HepG2 (cell line): ENCODE results near the gene SMAP2. TPM values are rescaled to one million over a fixed set of nuclear protein-coding genes. Genes with fewer than 3 reads are reported as not detected.

Experiments used
- ATAC-seq: fragments of 200-7000 bp; cut with Tn5 transposase; 3 replicates; pipeline ENCODE4 v1.9.1; 2020; ENCODE audit warnings: mild to moderate bottlenecking, moderate library complexity
- BruUV-seq: library from RNA; stranded (reverse); fragments of 400-500 nt; replicated peaks from 2 replicates; lab custom pipeline; 2021; lab: Mats Ljungman, UMichigan
- CTCF ChIA-PET: fragments of 300-600 bp; formaldehyde crosslinking; extraction: SDS; loops from one replicate; lab custom pipeline; 2021; ENCODE audit warnings: low total read pairs, inconsistent platforms, low intra/inter-chr PET ratio; lab: Yijun Ruan, JAX
- POLR2A ChIA-PET: fragments of 350-600 bp; sonication (Branson Sonifier 250); formaldehyde crosslinking; loops from one replicate; lab custom pipeline; 2020; ENCODE audit warnings: antibody characterized with exemption, inconsistent platforms; lab: Yijun Ruan, JAX
- DNase-seq: peaks from one replicate; pipeline ENCODE4 v3.0.0-alpha.2; 2015; ENCODE audit warnings: low spot score
- FAIRE-seq: peaks from 3 replicates; lab custom pipeline; 2011; peaks lifted over from hg19 to GRCh38; lab: Jason Lieb, UNC
- H2AFZ ChIP-seq: one replicate; pipeline ENCODE4 v1.6.1; 2011; ENCODE audit warnings: low read length, inconsistent platforms
- H3K27ac ChIP-seq: fragments of 300-600 bp; 3 replicates; pipeline ENCODE4 v1.8.0; 2011; ENCODE audit warnings: mixed run types, mild to moderate bottlenecking, mixed read lengths, low read length, inconsistent platforms; ENCODE audit not compliant: insufficient read depth; ENCODE audit errors: extremely low read length
- H3K27me3 ChIP-seq, 2 experiments: fragments of 200-600 bp in 1 of 2; 2 replicates in 1 of 2; 3 replicates in 1 of 2; pipeline versions ENCODE4 v1.6.0 to v1.8.0; 2011; ENCODE audit warnings: low read length in 2 of 2, mild to moderate bottlenecking in 2 of 2, moderate library complexity in 2 of 2, inconsistent platforms in 1 of 2; ENCODE audit not compliant: insufficient read depth in 2 of 2, control insufficient read depth in 1 of 2
- H3K36me3 ChIP-seq, 2 experiments: fragments of 200-600 bp in 1 of 2; replicated peaks in 1 of 2; 2 replicates in 1 of 2; 3 replicates in 1 of 2; pipeline versions ENCODE4 v1.5.1 to v1.8.0; 2011; ENCODE audit warnings: low read length in 2 of 2, inconsistent platforms in 1 of 2; ENCODE audit not compliant: insufficient read depth in 2 of 2, control insufficient read depth in 1 of 2
- H3K4me1 ChIP-seq: 2 replicates; pipeline ENCODE4 v1.5.1; 2012; ENCODE audit warnings: low read length, inconsistent platforms; ENCODE audit not compliant: insufficient read depth
- H3K4me2 ChIP-seq: 2 replicates; pipeline ENCODE4 v1.6.0; 2011; ENCODE audit warnings: low read depth, low read length, inconsistent platforms
- H3K4me3 ChIP-seq, 3 experiments: fragments of 200-600 bp in 1 of 3; sonication (generic), shearing (Covaris generic) in 1 of 3; replicated peaks in 1 of 3; 2 replicates each; pipeline ENCODE4 v1.5.1; 2011 to 2016; ENCODE audit warnings: low read length in 3 of 3, inconsistent platforms in 2 of 3, low read depth in 2 of 3, mild to moderate bottlenecking in 2 of 3, control low read depth in 1 of 3, mixed read lengths in 1 of 3; ENCODE audit not compliant: insufficient read depth in 1 of 3
- H3K79me2 ChIP-seq: one replicate; pipeline ENCODE4 v1.6.1; 2011; ENCODE audit warnings: low read length, inconsistent platforms; ENCODE audit not compliant: insufficient read depth
- H3K9ac ChIP-seq: 2 replicates; pipeline ENCODE4 v1.6.0; 2011; ENCODE audit warnings: mild to moderate bottlenecking, low read depth, low read length, inconsistent platforms; ENCODE audit not compliant: insufficient read depth
- H3K9me3 ChIP-seq: 2 replicates; pipeline ENCODE4 v1.5.1; 2012; ENCODE audit warnings: mild to moderate bottlenecking, low read length
- H4K20me1 ChIP-seq: 2 replicates; pipeline ENCODE4 v1.6.0; 2011; ENCODE audit warnings: inconsistent platforms, mild to moderate bottlenecking, low read length, moderate library complexity; ENCODE audit not compliant: insufficient read depth
- FOSL2 ChIP-seq: sonication (generic); formaldehyde crosslinking; IDR thresholded peaks from 2 replicates; pipeline ENCODE4 v1.4.0; 2020; ENCODE audit warnings: missing genetic modification reagents
- GLI4 ChIP-seq: sonication (generic); formaldehyde crosslinking; IDR thresholded peaks from 2 replicates; pipeline ENCODE4 v1.5.1; 2020; ENCODE audit warnings: missing genetic modification reagents, mild to moderate bottlenecking, moderate library complexity, borderline replicate concordance
- HOXA5 ChIP-seq: sonication (generic); formaldehyde crosslinking; IDR thresholded peaks from 2 replicates; pipeline ENCODE4 v1.4.0; 2020; ENCODE audit warnings: missing genetic modification reagents
- KMT2B ChIP-seq: IDR thresholded peaks from 2 replicates; pipeline ENCODE4 v1.6.1; 2016; ENCODE audit warnings: missing genetic modification reagents, missing compliant biosample characterization
- MAFG ChIP-seq: sonication (generic); formaldehyde crosslinking; IDR thresholded peaks from 2 replicates; pipeline ENCODE4 v1.5.1; 2020; ENCODE audit warnings: mild to moderate bottlenecking, missing genetic modification reagents
- MIER2 ChIP-seq: IDR thresholded peaks from 2 replicates; pipeline ENCODE4 v1.6.1; 2016; ENCODE audit warnings: missing biosample characterization, missing genetic modification reagents
- MTF2 ChIP-seq: sonication (generic); formaldehyde crosslinking; IDR thresholded peaks from 2 replicates; pipeline ENCODE4 v1.5.0; 2020; ENCODE audit warnings: missing genetic modification reagents, borderline replicate concordance
- RBAK ChIP-seq: sonication (generic); formaldehyde crosslinking; IDR thresholded peaks from 2 replicates; pipeline ENCODE4 v1.5.1; 2020; ENCODE audit warnings: mild to moderate bottlenecking, missing genetic modification reagents
- SMAD9 ChIP-seq: sonication (generic); formaldehyde crosslinking; IDR thresholded peaks from 2 replicates; pipeline ENCODE4 v1.5.1; 2020; ENCODE audit warnings: mild to moderate bottlenecking, missing genetic modification reagents
- TEAD2 ChIP-seq: sonication (generic); formaldehyde crosslinking; IDR thresholded peaks from 2 replicates; pipeline ENCODE4 v1.9.0; 2021; ENCODE audit warnings: missing genetic modification reagents
- ZNF251 ChIP-seq: sonication (generic); formaldehyde crosslinking; IDR thresholded peaks from 2 replicates; pipeline ENCODE4 v1.9.0; 2021; ENCODE audit warnings: mild to moderate bottlenecking, missing genetic modification reagents
- ZNF296 ChIP-seq: sonication (generic); formaldehyde crosslinking; conservative IDR thresholded peaks from 2 replicates; pipeline ENCODE4 v1.5.0; 2020; ENCODE audit warnings: mild to moderate bottlenecking, missing genetic modification reagents
- ZNF33B ChIP-seq: sonication (generic); formaldehyde crosslinking; IDR thresholded peaks from 2 replicates; pipeline ENCODE4 v1.5.1; 2020; ENCODE audit warnings: mild to moderate bottlenecking, missing genetic modification reagents
- ZNF484 ChIP-seq: sonication (generic); formaldehyde crosslinking; IDR thresholded peaks from 2 replicates; pipeline ENCODE4 v1.5.1; 2020; ENCODE audit warnings: mild to moderate bottlenecking, low read depth, missing genetic modification reagents, borderline replicate concordance
- WGBS: methylation state at CpG from one replicate; pipeline ENCODE4 v1.1.6; 2017; ENCODE audit warnings: low lambda C conversion rate; 5-methylcytosine and 5-hydroxymethylcytosine counted together
- in situ Hi-C: cut with HindIII; loops from 2 replicates; pipeline ENCODE4 v1.10.0; 2017; ENCODE audit warnings: low pct_unique_long_range_greater_than_20kb; ENCODE audit not compliant: extremely low pct_ligation_motif_present
- intact Hi-C: fragments of 100-400 bp; cut with micrococcal nuclease; formaldehyde crosslinking; loops from one replicate; pipeline ENCODE4 v1.10.0; 2022; ENCODE audit not compliant: unreplicated experiment
- polyA plus RNA-seq, 8 experiments: library from polyadenylated mRNA; depleted of rRNA in 3 of 8; stranded (reverse) in 7 of 8; unstranded in 1 of 8; fragments of >200 nt; fragmentation: Illumina TruSeq in 4 of 8; extraction: Trizol in 4 of 8; gene quantifications; 2 replicates each; pipeline versions ENCODE4 v1.2.1 to v1.2.3, GENCODE V29; 2011 to 2016; ENCODE audit warnings: low read depth in 4 of 8, missing spikeins in 1 of 8, mixed read lengths in 1 of 8; ENCODE audit not compliant: insufficient read depth in 1 of 8
- total RNA-seq, 5 experiments: library from RNA; depleted of rRNA; stranded (reverse); fragments of >200 nt; fragmentation: Illumina TruSeq; extraction: Trizol; gene quantifications; 2 replicates each; pipeline ENCODE4 v1.2.3, GENCODE V29; 2016; ENCODE audit warnings: low read depth in 1 of 5
- TF ChIP-seq, protein P1 (sequence below): sonication (generic); formaldehyde crosslinking; IDR thresholded peaks from 2 replicates; pipeline ENCODE4 v1.8.1; 2022; ENCODE audit warnings: mild to moderate bottlenecking, missing genetic modification reagents
- TF ChIP-seq, protein P2 (sequence below): IDR thresholded peaks from 2 replicates; pipeline ENCODE4 v1.6.1; 2016; ENCODE audit warnings: control low read depth

Gene SMAP2
- total and polyA plus RNA-seq, 2 of the 13 experiments (the other 11 are each of a cell fraction or from before 2014, with no cell fraction given), result 19.0 to 22.3 TPM

DNA sequence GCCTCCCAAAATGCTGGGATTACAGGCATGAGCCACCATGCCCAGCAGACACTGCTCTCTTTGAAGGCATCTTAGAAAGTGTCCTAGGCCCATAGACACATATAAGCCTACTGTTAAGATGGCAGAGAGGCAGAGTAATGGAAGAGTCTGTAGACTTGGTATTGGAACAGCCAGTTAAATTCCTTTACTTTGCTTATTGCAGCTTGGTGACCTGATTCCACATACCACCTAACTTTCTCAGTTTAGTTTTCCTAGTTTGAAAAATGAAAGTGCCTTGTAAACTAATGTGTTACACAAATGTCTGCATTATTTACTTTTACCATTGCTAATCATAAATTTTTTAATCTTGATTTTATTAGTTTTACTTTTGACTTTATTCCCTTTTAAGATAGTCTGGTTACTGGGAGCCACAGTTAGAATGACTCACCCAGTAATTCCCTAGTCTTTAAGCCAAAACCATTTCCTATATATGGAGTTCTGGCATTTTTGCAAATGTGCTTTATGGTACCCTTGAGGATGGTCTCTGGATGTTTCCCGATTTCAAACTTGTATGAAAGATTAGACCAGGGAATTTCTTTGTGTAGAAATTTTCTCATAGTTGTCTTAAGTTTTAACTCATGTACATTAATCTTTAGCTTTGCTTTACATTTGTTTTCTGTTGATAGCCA, 6.4 kb downstream of the SMAP2 start (continued):
- TF ChIP-seq RBAK (CRISPR knock-in tag) (no peak), HOXA5 (CRISPR knock-in tag) (no peak), GLI4 (CRISPR knock-in tag) (no peak), MAFG (CRISPR knock-in tag) (no peak), ZNF484 (CRISPR knock-in tag) (no peak)

DNA sequence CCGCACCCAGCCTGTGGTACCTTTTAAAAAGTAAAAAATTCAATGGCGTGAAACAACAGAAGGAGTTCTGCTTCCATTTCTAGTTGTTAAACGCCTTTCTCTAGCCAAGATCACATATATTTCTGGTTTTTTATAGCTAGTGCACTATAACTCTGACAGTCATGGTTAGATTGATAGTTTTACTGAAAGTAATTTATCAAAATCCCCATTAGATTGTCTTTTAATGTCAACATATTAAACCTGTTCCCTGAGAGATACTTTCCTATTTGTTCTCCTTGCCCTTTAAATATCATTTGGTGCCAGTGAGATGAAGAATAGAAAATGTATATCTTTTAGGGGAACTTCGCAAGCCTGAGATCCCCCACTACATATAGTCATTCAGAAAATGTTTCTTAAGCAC, 7.3 kb downstream of the SMAP2 start:
- CTCF ChIA-PET, result no interaction called here
- POLR2A ChIA-PET, result interaction anchor here (1.4 to 4.7 kb wide), 4 partner anchors 7 to 67 kb away, joined by 3 to 39 read pairs (median 6); partner anchors contain the start of gene SMAP2
- H4K20me1 ChIP-seq, result no peaks in the 10 kb centered on the region
- H3K27ac ChIP-seq, result no peak overlapping the region
- H3K9me3 ChIP-seq, result no peaks in the 10 kb centered on the region
- no peak overlapping the region for H3K9ac ChIP-seq
- H3K4me2 ChIP-seq, result no peak overlapping the region
- BruUV-seq, result no TSS peak
- H3K36me3 ChIP-seq, result no peaks in the 10 kb centered on the region
- ATAC-seq (no peak), DNase-seq (no peak), FAIRE-seq (no peak)
- H3K27me3 ChIP-seq, result no peaks in the 10 kb centered on the region
- H3K4me1 ChIP-seq, result peaks cover 85% of the 10 kb centered on the region
- 97% methylated on average over 4 of the region's 4 CpGs for WGBS
- no peak overlapping the region for H3K4me3 ChIP-seq
- in situ Hi-C loops (no loop called here), intact Hi-C loops (no loop called here)
- peaks cover 90% of the 10 kb centered on the region for H3K79me2 ChIP-seq
- H2AFZ ChIP-seq, result no peak overlapping the region
- TF ChIP-seq ZNF33B (CRISPR knock-in tag), result no peak
- no peak for TF ChIP-seq ZNF251 (CRISPR knock-in tag)
- TF ChIP-seq TEAD2 (CRISPR knock-in tag), result no peak
- TF ChIP-seq ZNF296, result no peak
- no peak for TF ChIP-seq KMT2B (CRISPR knock-in tag)
- TF ChIP-seq, protein P1, sequence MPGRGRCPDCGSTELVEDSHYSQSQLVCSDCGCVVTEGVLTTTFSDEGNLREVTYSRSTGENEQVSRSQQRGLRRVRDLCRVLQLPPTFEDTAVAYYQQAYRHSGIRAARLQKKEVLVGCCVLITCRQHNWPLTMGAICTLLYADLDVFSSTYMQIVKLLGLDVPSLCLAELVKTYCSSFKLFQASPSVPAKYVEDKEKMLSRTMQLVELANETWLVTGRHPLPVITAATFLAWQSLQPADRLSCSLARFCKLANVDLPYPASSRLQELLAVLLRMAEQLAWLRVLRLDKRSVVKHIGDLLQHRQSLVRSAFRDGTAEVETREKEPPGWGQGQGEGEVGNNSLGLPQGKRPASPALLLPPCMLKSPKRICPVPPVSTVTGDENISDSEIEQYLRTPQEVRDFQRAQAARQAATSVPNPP, result no peak
- no peak for TF ChIP-seq MTF2
- no peak for TF ChIP-seq FOSL2
- no peak for TF ChIP-seq SMAD9
- TF ChIP-seq MIER2 (CRISPR knock-in tag), result no peak
- TF ChIP-seq, protein P2, sequence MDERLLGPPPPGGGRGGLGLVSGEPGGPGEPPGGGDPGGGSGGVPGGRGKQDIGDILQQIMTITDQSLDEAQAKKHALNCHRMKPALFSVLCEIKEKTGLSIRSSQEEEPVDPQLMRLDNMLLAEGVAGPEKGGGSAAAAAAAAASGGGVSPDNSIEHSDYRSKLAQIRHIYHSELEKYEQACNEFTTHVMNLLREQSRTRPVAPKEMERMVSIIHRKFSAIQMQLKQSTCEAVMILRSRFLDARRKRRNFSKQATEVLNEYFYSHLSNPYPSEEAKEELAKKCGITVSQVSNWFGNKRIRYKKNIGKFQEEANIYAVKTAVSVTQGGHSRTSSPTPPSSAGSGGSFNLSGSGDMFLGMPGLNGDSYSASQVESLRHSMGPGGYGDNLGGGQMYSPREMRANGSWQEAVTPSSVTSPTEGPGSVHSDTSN (CRISPR knock-in tag), result no peak
